NOMO-1 treated with DMSO at 0.1 percent for 48 hours (cell line): ENCODE data around the gene BCAS4.

Source experiments
- DNase-seq: peaks from one replicate; lab custom pipeline; 2025; ENCODE audit not compliant: unreplicated experiment; lab: John Stamatoyannopoulos, UW

Gene BCAS4

GRCh38 chr20:50852085-50852484, 57.2 kb downstream of the BCAS4 start:
- DNase-seq = no peak

- no peak for DNase-seq
Measured at GRCh38 chr20:50854506-50855249, 59.8 kb downstream of the BCAS4 start.

DNA sequence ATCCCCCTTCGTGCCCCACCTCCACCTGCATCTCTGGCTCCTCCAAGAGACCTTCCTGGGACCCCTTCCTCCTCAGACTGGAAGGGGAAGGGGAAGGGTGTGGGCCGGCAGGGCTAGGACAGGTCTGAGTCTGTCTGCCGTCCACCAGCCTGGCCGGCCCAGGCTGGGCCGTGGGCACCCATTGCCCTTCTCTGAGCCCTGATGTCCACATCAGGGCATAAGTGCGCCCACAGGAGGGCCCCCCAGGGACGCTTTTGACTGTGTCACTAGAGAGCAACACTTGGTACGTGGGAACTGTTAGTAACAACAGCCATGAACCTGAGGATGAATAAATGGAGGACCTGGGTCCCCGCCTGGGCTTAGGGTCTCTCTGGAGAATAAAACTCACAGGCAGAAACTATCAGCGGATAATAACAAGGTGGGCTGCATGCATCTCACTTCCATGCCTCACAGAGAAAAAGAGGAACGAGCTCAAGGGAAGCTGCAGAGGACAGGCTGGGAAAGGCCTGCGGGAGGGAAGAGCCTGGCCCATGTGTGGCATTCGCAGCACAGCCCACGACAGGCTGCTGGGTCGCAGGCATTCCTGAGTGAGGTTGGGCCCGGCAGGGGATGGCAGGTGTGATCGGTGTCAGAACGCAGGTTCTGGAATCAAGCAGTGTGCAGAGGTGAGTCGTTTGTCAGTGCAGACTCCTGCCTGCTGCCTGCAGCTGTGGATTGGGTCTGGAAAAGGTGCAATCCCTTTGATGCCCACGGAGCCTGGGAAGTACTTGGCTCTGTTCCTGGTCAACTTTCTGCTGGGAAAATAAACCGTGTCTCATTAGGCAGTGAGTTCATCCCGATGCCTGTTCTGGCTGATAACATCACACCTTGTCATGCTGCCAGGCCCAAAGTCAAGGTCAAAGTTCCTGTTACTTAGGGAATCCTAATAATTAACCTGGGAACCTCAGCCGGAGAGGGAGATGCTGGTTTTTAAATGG, 60.9 kb downstream of the BCAS4 start:
- no peak for DNase-seq

DNA sequence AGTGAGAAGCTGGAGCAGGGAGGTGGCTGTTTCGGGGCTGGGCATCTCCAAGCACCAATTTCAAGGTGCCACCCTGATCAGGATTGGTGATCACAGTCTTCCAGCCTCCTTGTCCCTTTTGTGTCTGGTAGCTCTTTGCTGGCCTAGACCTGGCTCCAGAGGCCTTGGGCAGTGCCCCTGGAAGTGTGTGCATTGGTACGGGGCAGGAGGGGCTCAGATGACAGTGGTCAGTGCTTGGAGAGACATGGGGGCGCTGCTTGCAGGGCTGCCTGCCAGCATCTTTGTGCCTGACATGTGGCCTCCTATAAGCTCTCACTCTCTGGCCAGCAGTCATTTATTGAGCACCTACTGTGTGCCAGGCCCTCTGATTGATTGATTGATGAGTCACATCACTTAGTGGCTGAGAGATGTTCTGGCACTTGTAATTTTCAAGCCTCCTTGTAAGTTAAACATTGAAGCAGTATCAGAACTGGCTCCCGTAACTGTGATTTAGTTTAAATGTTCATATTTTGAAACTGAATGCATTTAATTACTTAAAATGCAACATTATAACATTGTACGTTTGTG, 61.7 kb downstream of the BCAS4 start:
- no peak for DNase-seq

DNA sequence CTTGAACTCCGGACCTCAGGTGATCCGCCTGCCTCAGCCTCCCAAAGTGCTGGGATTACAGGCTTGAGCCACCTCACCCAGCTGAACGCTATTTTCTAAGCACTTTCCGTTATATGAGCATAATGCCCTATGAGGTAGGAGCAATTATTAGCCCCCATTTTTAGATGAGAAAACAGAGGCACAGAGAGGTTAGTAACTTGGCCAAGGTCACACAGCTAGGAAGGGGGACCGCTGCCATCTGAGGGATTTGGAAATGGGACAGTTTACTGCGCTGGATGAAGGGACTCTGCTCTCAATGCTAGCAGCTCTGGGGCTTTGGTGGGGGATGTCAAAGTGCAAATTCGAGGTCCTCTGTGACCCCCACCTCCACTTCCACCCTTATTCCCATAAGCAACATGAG, 62.5 kb downstream of the BCAS4 start:
- DNase-seq = no peak

DNA sequence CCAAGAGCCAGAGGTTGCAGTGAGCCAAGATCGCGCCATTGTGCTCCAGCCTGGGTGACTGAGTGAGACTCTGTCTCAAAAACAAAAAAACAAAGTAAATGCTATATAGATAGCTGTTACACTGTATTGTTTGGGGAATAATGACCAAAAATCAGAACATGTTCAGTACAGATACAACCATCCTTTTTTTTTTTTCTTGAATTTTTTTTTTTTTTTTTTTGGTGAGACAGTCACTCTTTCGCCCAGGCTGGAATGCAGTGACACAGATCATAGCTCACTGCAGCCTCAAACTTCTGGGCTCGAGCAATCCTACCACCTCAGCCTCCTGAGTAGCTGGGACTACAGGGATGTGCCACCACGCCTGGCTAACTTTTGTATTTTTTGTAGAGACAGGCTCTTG, 63.7 kb downstream of the BCAS4 start:
- no peak for DNase-seq

GRCh38 chr20:50859161-50859560, 64.3 kb downstream of the BCAS4 start:
- no peak for DNase-seq

GRCh38 chr20:50861012-50861411, 66.2 kb downstream of the BCAS4 start:
- DNase-seq = no peak

DNA sequence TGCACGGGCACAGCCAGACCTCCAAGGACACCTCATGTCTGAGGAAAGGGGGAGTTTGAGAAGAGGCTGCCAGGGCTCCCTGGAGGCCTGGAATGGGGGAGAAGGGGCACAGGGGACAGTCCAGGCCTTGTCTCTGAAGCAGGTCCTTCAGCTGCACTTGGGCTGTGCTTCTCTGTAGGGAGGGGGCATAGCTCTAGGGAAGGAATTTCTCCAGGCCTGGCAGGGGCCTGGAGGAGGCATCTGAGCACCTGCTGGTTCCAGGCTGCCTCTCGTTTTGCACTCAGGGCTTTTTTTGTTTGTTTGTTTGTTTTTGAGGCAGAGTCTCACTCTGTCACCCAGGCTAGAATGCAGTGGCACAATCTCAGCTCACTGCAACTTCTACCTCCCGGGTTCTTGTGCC, 67.7 kb downstream of the BCAS4 start:
- no peak for DNase-seq

DNA sequence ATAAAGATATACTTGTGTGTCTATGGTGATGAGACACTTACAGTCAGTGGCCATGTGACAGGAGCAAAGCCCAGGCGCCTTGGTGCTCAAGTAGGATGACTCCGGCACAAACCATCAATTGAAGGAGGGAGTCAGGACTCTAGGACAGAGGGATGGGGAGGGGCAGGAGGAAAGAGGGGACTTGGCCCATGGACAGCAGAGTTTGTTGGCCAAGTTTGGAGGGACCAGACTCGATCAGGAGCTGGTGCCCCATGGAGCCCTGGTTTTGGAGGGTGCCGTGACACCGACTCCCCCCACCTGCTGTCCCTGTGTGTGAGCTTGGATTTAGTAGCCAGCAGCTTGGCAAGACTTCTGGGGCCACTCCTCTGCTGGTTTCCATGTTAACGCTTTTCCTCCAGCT, 70.3 kb downstream of the BCAS4 start:
- DNase-seq = no peak

GRCh38 chr20:50865591-50865990, 70.7 kb downstream of the BCAS4 start:
- no peak for DNase-seq

DNA sequence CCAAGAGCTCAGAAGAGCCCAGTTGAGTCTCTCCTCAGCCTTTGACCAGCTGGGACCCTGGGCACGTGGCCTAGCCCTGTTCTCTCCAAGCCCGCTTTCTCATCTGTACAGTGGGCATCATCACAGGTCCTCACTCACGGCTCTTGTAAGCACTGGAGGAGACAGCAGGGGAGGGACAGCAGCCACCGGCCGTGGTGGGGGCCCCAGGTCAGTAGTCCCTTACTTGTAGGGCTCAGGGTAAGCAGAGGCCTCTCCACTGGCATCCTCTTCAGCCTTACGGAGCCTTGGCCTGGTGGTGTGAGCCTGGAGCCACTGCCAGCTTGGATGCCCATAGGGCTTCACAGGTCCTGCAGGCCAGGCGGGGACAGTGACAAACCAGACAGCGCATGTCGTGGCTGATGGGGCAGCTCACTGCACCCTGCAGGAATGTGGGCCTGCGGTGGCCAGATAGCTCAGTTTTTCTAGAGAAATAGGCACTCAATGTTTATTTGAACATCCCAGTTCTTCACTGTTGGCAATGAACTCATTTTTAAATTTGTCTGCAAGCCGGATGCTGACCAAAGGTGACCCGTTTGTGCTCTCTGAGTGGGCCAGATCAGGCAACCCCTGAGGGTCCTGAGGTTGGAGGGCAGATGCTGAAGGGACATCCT, 71.3 kb downstream of the BCAS4 start:
- DNase-seq = no peak

DNA sequence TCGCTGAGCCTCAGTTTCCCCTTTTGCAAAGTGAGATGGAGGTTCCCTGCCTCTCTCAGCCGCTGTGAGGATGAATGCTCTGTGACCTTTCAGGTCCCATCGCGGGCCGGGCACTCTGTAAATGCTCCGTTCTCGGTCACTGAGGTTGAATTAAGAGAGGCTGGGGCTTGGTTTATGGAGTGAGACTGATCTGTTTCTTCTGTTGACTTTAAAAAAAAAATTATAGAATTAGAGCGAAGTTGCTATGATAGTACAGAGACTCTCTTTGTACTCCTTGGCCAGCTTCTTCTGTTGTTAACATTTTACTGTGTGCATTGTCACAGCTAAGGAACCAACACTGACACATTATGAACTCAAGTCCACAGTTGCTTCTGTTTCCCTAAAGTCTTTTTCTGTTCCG, 72.0 kb downstream of the BCAS4 start:
- DNase-seq = no peak

- DNase-seq = no peak
Measured at GRCh38 chr20:50867805-50868204, 72.9 kb downstream of the BCAS4 start.

DNA sequence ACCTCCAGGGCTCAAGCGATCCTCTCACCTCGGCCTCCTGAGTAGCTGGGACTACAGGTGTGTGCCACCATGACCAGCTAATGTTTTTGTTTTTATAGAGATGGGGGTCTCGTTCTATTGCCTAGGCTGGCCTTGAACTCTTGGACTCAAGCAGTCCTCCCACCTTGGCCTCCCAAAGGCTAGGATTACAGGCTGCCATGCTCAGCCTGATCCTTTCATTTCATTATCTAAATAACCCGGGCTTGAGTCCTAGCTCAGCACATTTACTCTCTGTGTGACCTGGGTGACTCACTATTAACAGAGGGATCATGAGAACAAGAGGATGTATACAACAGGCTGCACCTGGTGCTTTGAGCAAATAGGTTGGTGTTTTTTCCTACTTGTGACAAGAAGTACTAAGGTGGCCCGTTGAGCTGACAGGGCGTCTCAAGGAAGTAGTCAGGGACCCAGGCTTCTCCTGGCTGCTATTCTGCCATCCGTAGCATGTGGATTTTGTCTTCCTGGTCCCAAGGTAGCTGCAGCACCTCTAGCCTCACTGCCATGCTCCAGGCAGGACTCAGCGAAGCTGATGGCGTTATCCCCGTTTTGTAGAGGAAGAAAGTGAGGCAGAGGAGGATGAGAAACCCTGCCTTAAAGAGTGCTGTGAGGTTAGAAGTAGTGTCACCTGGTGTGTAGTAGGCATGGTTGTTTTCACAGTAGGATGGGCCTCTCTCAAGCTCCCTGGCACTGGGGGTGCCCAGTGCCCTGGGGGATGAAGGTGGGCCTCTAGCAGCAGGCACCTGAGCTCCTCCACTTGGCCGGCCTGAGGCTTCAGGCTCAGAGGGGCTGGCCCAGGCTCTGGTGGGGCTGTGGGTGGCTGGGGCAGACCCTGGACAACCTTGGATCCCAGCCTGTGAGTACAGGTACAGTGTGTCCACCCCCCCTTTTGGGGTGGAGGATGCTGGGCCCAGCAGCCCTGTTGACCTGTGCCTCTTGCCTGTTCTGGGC, 73.9 kb downstream of the BCAS4 start:
- no peak for DNase-seq

GRCh38 chr20:50870561-50871161, 75.8 kb downstream of the BCAS4 start:
- DNase-seq = no peak

DNA sequence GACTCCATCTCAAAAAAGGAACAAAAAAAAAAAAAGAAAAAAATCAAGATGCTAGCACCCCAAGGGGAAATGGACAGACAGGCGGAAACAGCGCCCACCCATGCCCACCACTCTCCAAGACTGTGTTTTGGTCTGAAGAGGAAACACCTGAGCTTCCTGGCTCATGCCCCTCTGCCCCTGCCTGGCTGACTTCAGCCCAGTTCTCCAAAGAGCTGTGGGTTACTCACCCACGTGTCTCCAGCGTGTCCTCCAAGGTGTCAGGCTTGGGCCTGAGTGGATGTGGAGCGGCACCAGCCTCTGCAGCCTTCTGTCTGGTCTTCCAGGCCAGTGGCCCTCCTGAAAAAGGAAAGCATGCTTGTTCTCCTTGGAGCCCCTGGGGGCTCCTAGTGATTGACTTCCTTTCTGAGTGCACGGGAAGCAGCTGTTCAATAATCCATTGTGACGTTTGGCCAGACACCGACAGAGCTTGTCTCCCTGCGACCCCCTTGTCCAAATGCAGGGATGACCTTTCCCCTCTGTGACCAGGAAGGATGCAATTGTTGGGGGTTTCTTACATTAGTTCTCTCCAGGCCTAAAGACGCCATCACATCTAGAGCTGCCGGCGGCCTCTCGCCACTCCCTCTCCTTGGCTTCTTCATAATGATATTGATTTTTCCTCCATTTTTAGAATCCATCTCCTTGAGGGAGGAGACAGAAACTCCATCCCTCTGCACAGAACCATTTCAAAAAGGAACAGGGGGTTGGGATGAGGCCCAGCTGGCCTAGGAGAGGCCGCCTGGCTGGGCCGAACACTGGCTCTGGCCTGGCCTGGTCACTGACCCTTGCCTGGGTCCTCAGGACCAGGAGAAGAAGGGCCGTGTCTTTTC, 77.9 kb downstream of the BCAS4 start:
- no peak for DNase-seq

- DNase-seq = no peak
Measured at GRCh38 chr20:50873585-50873984, 78.7 kb downstream of the BCAS4 start.
